K562 (cell line): ENCODE results near the gene VGLL4. TPM values are rescaled to one million over a fixed set of nuclear protein-coding genes. Genes with fewer than 3 reads are reported as not detected.

Source experiments
- CBX3 ChIP-seq, 2 experiments: IDR thresholded peaks; 1 replicate in 1 of 2; 2 replicates in 1 of 2; pipeline ENCODE4 v1.6.1; 2012; ENCODE audit warnings: inconsistent platforms in 2 of 2, low read length in 2 of 2, borderline replicate concordance in 1 of 2, control low read depth in 1 of 2
- CCNT2 ChIP-seq: IDR thresholded peaks from 2 replicates; pipeline ENCODE4 v1.6.1; 2011; ENCODE audit warnings: borderline replicate concordance, low read depth, mild to moderate bottlenecking, moderate library complexity, mixed read lengths, low read length; ENCODE audit not compliant: insufficient read length; ENCODE audit errors: extremely low read depth
- EP400 ChIP-seq: fragments of 450-650 bp; IDR thresholded peaks from 2 replicates; pipeline ENCODE4 v1.6.1; 2017; ENCODE audit warnings: antibody characterized with exemption, mild to moderate bottlenecking, moderate library complexity
- GABPB1 ChIP-seq: sonication (generic); formaldehyde crosslinking; IDR thresholded peaks from 2 replicates; pipeline ENCODE4 v1.8.0; 2022; ENCODE audit warnings: mild to moderate bottlenecking, missing genetic modification reagents
- HNRNPK ChIP-seq: fragments of 200-400 bp; formaldehyde crosslinking; IDR thresholded peaks from one replicate; pipeline ENCODE4 v1.6.1; 2018; ENCODE audit warnings: mild to moderate bottlenecking, low read depth, low read length; ENCODE audit not compliant: poor library complexity, severe bottlenecking
- HSF4 ChIP-seq: fragments of 250-450 bp; sonication (Bioruptor Pico); IDR thresholded peaks from 2 replicates; pipeline ENCODE4 v2.1.2; 2022; ENCODE audit warnings: mild to moderate bottlenecking, moderate library complexity, borderline replicate concordance
- JUND ChIP-seq, 2 experiments: IDR thresholded peaks; 2 replicates in 1 of 2; 3 replicates in 1 of 2; pipeline ENCODE4 v1.6.1; 2011; ENCODE audit warnings: borderline replicate concordance in 2 of 2, low read depth in 2 of 2, low read length in 2 of 2, improper control_type of control experiment in 1 of 2, missing biosample characterization in 1 of 2, missing genetic modification characterization in 1 of 2, missing genetic modification reagents in 1 of 2
- MCM5 ChIP-seq: fragments of 450-650 bp; IDR thresholded peaks from 2 replicates; pipeline ENCODE4 v1.6.1; 2016; ENCODE audit warnings: low read depth
- MTA1 ChIP-seq: fragments of 450-650 bp; IDR thresholded peaks from 2 replicates; pipeline ENCODE4 v1.6.1; 2017; ENCODE audit warnings: borderline replicate concordance
- NFE2 ChIP-seq: IDR thresholded peaks from 2 replicates; pipeline ENCODE4 v1.6.1; 2014; ENCODE audit warnings: antibody characterized with exemption, low read depth
- PURB ChIP-seq: sonication (generic); formaldehyde crosslinking; IDR thresholded peaks from 2 replicates; pipeline ENCODE4 v1.9.0; 2021; ENCODE audit warnings: low read depth, mild to moderate bottlenecking, missing genetic modification reagents
- SUPT5H ChIP-seq: fragments of 450-650 bp; IDR thresholded peaks from 2 replicates; pipeline ENCODE4 v1.6.1; 2016
- YBX1 ChIP-seq: fragments of 450-650 bp; IDR thresholded peaks from 2 replicates; pipeline ENCODE4 v1.7.1; 2016; ENCODE audit warnings: mild to moderate bottlenecking
- ZNF316 ChIP-seq: fragments of 450-650 bp; IDR thresholded peaks from 2 replicates; pipeline ENCODE4 v1.6.1; 2016
- ZNF384 ChIP-seq: IDR thresholded peaks from 2 replicates; pipeline ENCODE4 v1.6.1; 2012; ENCODE audit warnings: low read depth, low read length, improper control_type of control experiment
- ZNF507 ChIP-seq: conservative IDR thresholded peaks from 2 replicates; pipeline ENCODE4 v1.6.1; 2017; ENCODE audit warnings: missing genetic modification characterization, missing compliant biosample characterization
- polyA plus RNA-seq, 8 experiments: library from polyadenylated mRNA; depleted of rRNA in 4 of 8; stranded (reverse) in 5 of 8; unstranded in 3 of 8; fragments of >200 nt; fragmentation: Nextera tagmentation in 2 of 8; fragmentation: Illumina TruSeq in 1 of 8; extraction: Ambion mirVana in 2 of 8; extraction: Trizol in 1 of 8; gene quantifications; 2 replicates each; pipeline versions ENCODE4 v1.2.1 to v1.2.3, GENCODE V29; 2011 to 2014; ENCODE audit warnings: inconsistent platforms in 1 of 8, missing spikeins in 1 of 8
- total RNA-seq, 7 experiments: library from RNA; depleted of rRNA in 6 of 7; stranded (reverse); fragments of >200 nt in 6 of 7; fragmentation: Illumina TruSeq in 2 of 7; extraction: Trizol in 2 of 7; gene quantifications; 2 replicates each; pipeline versions ENCODE4 v1.2.1 to v1.2.3, GENCODE V29; 2011 to 2021; ENCODE audit warnings: low replicate concordance in 1 of 7
- TF ChIP-seq, protein P1 (sequence below), 2 experiments: fragments of 150-350 bp in 1 of 2; IDR thresholded peaks; 2 replicates each; pipeline ENCODE4 v1.6.1; 2012 to 2016; ENCODE audit warnings: low read depth in 2 of 2, low read length in 2 of 2, mild to moderate bottlenecking in 1 of 2, moderate library complexity in 1 of 2
- TF ChIP-seq, protein P2 (sequence below), 2 experiments: fragments of 450-650 bp in 1 of 2; sonication (generic) in 1 of 2; formaldehyde crosslinking; conservative IDR thresholded peaks; 2 replicates each; pipeline versions ENCODE4 v1.4.0 to v1.8.1; 2020 to 2022; ENCODE audit warnings: mild to moderate bottlenecking in 1 of 2, missing genetic modification reagents in 1 of 2
- TF ChIP-seq, protein P3 (sequence below): sonication (generic); formaldehyde crosslinking; IDR thresholded peaks from 2 replicates; pipeline ENCODE4 v1.5.0; 2020; ENCODE audit warnings: missing genetic modification reagents
- TF ChIP-seq, protein P4 (sequence below), 2 experiments: IDR thresholded peaks; 2 replicates each; pipeline ENCODE4 v1.6.1; 2012; ENCODE audit warnings: improper control_type of control experiment in 2 of 2, low read depth in 2 of 2, low read length in 2 of 2, borderline replicate concordance in 1 of 2

VGLL4 gene
- total and polyA plus RNA-seq, 9 of the 15 experiments (the other 6 are each of a cell fraction or from before 2014, with no cell fraction given): 0.27 to 10.9 (median 8.6) TPM

DNA sequence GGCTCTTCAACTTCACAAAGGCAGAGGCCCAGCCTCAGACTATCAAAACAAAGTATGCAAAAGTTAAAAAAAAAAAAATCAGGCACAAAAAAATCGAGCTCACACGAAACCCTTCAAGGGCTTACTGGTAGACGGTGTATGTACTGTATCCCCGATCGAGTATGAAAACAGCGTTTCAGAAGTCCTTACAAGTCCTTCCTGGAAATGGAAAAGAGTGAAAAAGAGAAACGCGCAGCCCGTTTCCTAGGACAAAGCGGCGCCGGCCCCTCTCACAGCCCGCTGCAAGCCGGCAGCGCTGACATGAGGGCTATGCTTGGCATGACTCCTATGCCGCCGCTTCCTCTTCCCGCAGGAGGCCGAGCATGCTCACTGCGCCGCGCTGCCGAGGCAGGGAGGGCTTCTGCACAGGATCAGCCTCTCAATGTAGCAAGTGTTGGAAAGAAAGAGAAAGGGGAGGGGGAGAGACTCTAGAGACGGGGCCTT is at the start of gene VGLL4 (continued):
- TF ChIP-seq, protein P1, sequence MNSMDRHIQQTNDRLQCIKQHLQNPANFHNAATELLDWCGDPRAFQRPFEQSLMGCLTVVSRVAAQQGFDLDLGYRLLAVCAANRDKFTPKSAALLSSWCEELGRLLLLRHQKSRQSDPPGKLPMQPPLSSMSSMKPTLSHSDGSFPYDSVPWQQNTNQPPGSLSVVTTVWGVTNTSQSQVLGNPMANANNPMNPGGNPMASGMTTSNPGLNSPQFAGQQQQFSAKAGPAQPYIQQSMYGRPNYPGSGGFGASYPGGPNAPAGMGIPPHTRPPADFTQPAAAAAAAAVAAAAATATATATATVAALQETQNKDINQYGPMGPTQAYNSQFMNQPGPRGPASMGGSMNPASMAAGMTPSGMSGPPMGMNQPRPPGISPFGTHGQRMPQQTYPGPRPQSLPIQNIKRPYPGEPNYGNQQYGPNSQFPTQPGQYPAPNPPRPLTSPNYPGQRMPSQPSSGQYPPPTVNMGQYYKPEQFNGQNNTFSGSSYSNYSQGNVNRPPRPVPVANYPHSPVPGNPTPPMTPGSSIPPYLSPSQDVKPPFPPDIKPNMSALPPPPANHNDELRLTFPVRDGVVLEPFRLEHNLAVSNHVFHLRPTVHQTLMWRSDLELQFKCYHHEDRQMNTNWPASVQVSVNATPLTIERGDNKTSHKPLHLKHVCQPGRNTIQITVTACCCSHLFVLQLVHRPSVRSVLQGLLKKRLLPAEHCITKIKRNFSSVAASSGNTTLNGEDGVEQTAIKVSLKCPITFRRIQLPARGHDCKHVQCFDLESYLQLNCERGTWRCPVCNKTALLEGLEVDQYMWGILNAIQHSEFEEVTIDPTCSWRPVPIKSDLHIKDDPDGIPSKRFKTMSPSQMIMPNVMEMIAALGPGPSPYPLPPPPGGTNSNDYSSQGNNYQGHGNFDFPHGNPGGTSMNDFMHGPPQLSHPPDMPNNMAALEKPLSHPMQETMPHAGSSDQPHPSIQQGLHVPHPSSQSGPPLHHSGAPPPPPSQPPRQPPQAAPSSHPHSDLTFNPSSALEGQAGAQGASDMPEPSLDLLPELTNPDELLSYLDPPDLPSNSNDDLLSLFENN (IDR thresholded peaks at IDR 0.05; ENCODE audit: low read depth in 2 of 2, low read length in 2 of 2): 0 out of 4 replicates have a peak, but pooled peaks of 1 of the 2 experiments have one; percentile 20
- peak; percentile 47 for TF ChIP-seq EP400
- TF ChIP-seq CBX3 (IDR thresholded peaks at IDR 0.05; ENCODE audit: borderline replicate concordance in 1 of 2, low read length in 2 of 2): no peak
- TF ChIP-seq CCNT2: no peak
- no peak for TF ChIP-seq HSF4 (CRISPR knock-in tag)
- TF ChIP-seq MTA1: no peak
- no peak for TF ChIP-seq HNRNPK
- TF ChIP-seq, protein P2, sequence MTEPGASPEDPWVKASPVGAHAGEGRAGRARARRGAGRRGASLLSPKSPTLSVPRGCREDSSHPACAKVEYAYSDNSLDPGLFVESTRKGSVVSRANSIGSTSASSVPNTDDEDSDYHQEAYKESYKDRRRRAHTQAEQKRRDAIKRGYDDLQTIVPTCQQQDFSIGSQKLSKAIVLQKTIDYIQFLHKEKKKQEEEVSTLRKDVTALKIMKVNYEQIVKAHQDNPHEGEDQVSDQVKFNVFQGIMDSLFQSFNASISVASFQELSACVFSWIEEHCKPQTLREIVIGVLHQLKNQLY (CRISPR knock-in tag; conservative IDR thresholded peaks at IDR 0.05): no peak
- TF ChIP-seq, protein P3, sequence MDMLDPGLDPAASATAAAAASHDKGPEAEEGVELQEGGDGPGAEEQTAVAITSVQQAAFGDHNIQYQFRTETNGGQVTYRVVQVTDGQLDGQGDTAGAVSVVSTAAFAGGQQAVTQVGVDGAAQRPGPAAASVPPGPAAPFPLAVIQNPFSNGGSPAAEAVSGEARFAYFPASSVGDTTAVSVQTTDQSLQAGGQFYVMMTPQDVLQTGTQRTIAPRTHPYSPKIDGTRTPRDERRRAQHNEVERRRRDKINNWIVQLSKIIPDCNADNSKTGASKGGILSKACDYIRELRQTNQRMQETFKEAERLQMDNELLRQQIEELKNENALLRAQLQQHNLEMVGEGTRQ (CRISPR knock-in tag): no peak
- TF ChIP-seq YBX1: no peak
- TF ChIP-seq ZNF384: peak; percentile 66
- TF ChIP-seq ZNF507 (tag): no peak
- TF ChIP-seq PURB: no peak
- TF ChIP-seq GABPB1: no peak
- TF ChIP-seq, protein P4, sequence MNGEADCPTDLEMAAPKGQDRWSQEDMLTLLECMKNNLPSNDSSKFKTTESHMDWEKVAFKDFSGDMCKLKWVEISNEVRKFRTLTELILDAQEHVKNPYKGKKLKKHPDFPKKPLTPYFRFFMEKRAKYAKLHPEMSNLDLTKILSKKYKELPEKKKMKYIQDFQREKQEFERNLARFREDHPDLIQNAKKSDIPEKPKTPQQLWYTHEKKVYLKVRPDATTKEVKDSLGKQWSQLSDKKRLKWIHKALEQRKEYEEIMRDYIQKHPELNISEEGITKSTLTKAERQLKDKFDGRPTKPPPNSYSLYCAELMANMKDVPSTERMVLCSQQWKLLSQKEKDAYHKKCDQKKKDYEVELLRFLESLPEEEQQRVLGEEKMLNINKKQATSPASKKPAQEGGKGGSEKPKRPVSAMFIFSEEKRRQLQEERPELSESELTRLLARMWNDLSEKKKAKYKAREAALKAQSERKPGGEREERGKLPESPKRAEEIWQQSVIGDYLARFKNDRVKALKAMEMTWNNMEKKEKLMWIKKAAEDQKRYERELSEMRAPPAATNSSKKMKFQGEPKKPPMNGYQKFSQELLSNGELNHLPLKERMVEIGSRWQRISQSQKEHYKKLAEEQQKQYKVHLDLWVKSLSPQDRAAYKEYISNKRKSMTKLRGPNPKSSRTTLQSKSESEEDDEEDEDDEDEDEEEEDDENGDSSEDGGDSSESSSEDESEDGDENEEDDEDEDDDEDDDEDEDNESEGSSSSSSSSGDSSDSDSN (IDR thresholded peaks at IDR 0.05; ENCODE audit: borderline replicate concordance in 1 of 2, low read depth in 2 of 2, low read length in 2 of 2): peak; percentile 75 to 78; a peak in 2 of 4 replicates
- no peak for TF ChIP-seq NFE2
- no peak for TF ChIP-seq ZNF316
- TF ChIP-seq MCM5: no peak
- peak; percentile 61 for TF ChIP-seq SUPT5H
- 0 out of 2 replicates have a peak, but pooled peaks have one; percentile 43 for TF ChIP-seq JUND (IDR thresholded peaks at IDR 0.05; ENCODE audit: borderline replicate concordance, low read depth, low read length)
- TF ChIP-seq JUND (tag; IDR thresholded peaks at IDR 0.05; ENCODE audit: borderline replicate concordance, low read depth, low read length): 0 out of 3 replicates have a peak, but pooled peaks have one; percentile 45
